IgD-negative memory B cell (primary cell): ENCODE data around the gene DLGAP3. TPM values are rescaled to one million over a fixed set of nuclear protein-coding genes. Genes with fewer than 3 reads are reported as not detected.

Experiments
- H3K27ac Mint-ChIP-seq, 3 donors: one replicate each; pipeline ENCODE4 v1.8.0; 2020 to 2022; ENCODE audit warnings: mild to moderate bottlenecking in 3 of 3, mixed read lengths in 3 of 3, moderate library complexity in 1 of 3
- H3K27me3 Mint-ChIP-seq: one replicate; pipeline ENCODE4 v1.8.0; 2021; ENCODE audit warnings: mixed read lengths
- H3K36me3 Mint-ChIP-seq: one replicate; pipeline ENCODE4 v1.8.0; 2020; ENCODE audit warnings: mild to moderate bottlenecking, mixed read lengths
- H3K4me1 Mint-ChIP-seq, 3 donors: one replicate each; pipeline ENCODE4 v1.8.0; 2020 to 2022; ENCODE audit warnings: mixed read lengths in 3 of 3, mild to moderate bottlenecking in 1 of 3
- H3K4me3 Mint-ChIP-seq, 4 donors: one replicate each; pipeline ENCODE4 v1.8.0; 2020 to 2022; ENCODE audit warnings: mild to moderate bottlenecking in 4 of 4, mixed read lengths in 4 of 4, moderate library complexity in 3 of 4
- H3K9me3 Mint-ChIP-seq, 3 donors: one replicate each; pipeline ENCODE4 v1.8.0; 2020 to 2021; ENCODE audit warnings: mixed read lengths in 3 of 3, mild to moderate bottlenecking in 1 of 3
- polyA plus RNA-seq: library from polyadenylated mRNA; unstranded; fragments of 300-500 nt; fragmentation: Illumina TruSeq; gene quantifications from one replicate; pipeline ENCODE4 v1.2.3, GENCODE V29; 2021

DLGAP3 gene
- polyA plus RNA-seq, 1 donor from 2014 or later: 0.33 TPM

GRCh38 chr1:34871443-34872132 lies 57.9 kb downstream of the DLGAP3 start:
- H3K9me3 Mint-ChIP-seq: no peaks in the 10 kb centered on the region
- peaks cover 4% of the 10 kb centered on the region for H3K36me3 Mint-ChIP-seq
- no peak overlapping the region for H3K27ac Mint-ChIP-seq
- H3K4me1 Mint-ChIP-seq: peaks cover 0 to 2% (median 2%) of the 10 kb centered on the region in 3 donors
- peaks cover 4% of the 10 kb centered on the region for H3K27me3 Mint-ChIP-seq
- H3K4me3 Mint-ChIP-seq: peak overlapping the region in 1 of 4 donors; percentile 9

- no peaks in the 10 kb centered on the region for H3K9me3 Mint-ChIP-seq
- H3K4me1 Mint-ChIP-seq: peaks cover 0 to 2% (median 2%) of the 10 kb centered on the region in 3 donors
- H3K27me3 Mint-ChIP-seq: peaks cover 4% of the 10 kb centered on the region
- H3K36me3 Mint-ChIP-seq: peaks cover 3% of the 10 kb centered on the region
- no peak overlapping the region for H3K27ac Mint-ChIP-seq
- no peak overlapping the region for H3K4me3 Mint-ChIP-seq
Observed at GRCh38 chr1:34870395-34870794, 59.1 kb downstream of the DLGAP3 start.

GRCh38 chr1:34869760-34870159 lies 59.7 kb downstream of the DLGAP3 start:
- Mint-ChIP-seq H3K4me1 (peaks cover 2 to 3% (median 2%) of the 10 kb centered on the region in 3 donors), H3K27ac (peak overlapping the region in 1 of 3 donors; percentile 35), H3K9me3 (no peaks in the 10 kb centered on the region), H3K36me3 (peaks cover 3% of the 10 kb centered on the region), H3K27me3 (peaks cover 2% of the 10 kb centered on the region), H3K4me3 (no peak overlapping the region)

GRCh38 chr1:34868230-34869049 lies 61.0 kb downstream of the DLGAP3 start:
- Mint-ChIP-seq H3K9me3 (no peaks in the 10 kb centered on the region), H3K4me1 (peaks cover 4 to 6% (median 5%) of the 10 kb centered on the region in 3 donors), H3K36me3 (peaks cover under 1% of the 10 kb centered on the region), H3K27me3 (peaks cover 2% of the 10 kb centered on the region), H3K27ac (peak overlapping the region in 1 of 3 donors; percentile 89), H3K4me3 (peak overlapping the region in 1 of 4 donors; percentile 79)

GRCh38 chr1:34867415-34867814 lies 62.0 kb downstream of the DLGAP3 start:
- peak overlapping the region; percentile 53 to 79 (median 60) for H3K4me3 Mint-ChIP-seq
- no peaks in the 10 kb centered on the region for H3K9me3 Mint-ChIP-seq
- H3K27ac Mint-ChIP-seq: peak overlapping the region; percentile 52 to 89 (median 59)
- no peaks in the 10 kb centered on the region for H3K36me3 Mint-ChIP-seq
- peaks cover 4 to 6% (median 5%) of the 10 kb centered on the region in 3 donors for H3K4me1 Mint-ChIP-seq
- H3K27me3 Mint-ChIP-seq: no peaks in the 10 kb centered on the region

GRCh38 chr1:34866762-34867109 lies 62.7 kb downstream of the DLGAP3 start:
- H3K9me3 Mint-ChIP-seq: no peaks in the 10 kb centered on the region
- H3K36me3 Mint-ChIP-seq: no peaks in the 10 kb centered on the region
- H3K4me3 Mint-ChIP-seq: peak overlapping the region; percentile 90 to 96 (median 94)
- H3K27ac Mint-ChIP-seq: peak overlapping the region in 2 of 3 donors; percentile 35 to 87
- peaks cover 4 to 6% (median 5%) of the 10 kb centered on the region in 3 donors for H3K4me1 Mint-ChIP-seq
- no peaks in the 10 kb centered on the region for H3K27me3 Mint-ChIP-seq

GRCh38 chr1:34865981-34866761 lies 63.3 kb downstream of the DLGAP3 start:
- Mint-ChIP-seq H3K9me3 (no peaks in the 10 kb centered on the region), H3K4me1 (peaks cover 4 to 6% (median 5%) of the 10 kb centered on the region in 3 donors), H3K36me3 (no peaks in the 10 kb centered on the region), H3K27me3 (no peaks in the 10 kb centered on the region), H3K4me3 (peak overlapping the region; percentile 90 to 96 (median 94)), H3K27ac (peak overlapping the region; percentile 76 to 91 (median 87))

- H3K27ac Mint-ChIP-seq: no peak overlapping the region
- no peaks in the 10 kb centered on the region for H3K27me3 Mint-ChIP-seq
- H3K9me3 Mint-ChIP-seq: no peaks in the 10 kb centered on the region
- H3K36me3 Mint-ChIP-seq: no peaks in the 10 kb centered on the region
- H3K4me1 Mint-ChIP-seq: peaks cover 4 to 6% (median 5%) of the 10 kb centered on the region in 3 donors
- H3K4me3 Mint-ChIP-seq: peak overlapping the region in 3 of 4 donors; percentile 82 to 95 (median 90)
Observed at GRCh38 chr1:34865573-34865972, 63.9 kb downstream of the DLGAP3 start.

GRCh38 chr1:34864759-34865158 lies 64.7 kb downstream of the DLGAP3 start:
- peak overlapping the region; percentile 24 to 67 (median 56) for H3K4me3 Mint-ChIP-seq
- no peaks in the 10 kb centered on the region for H3K27me3 Mint-ChIP-seq
- H3K27ac Mint-ChIP-seq: peak overlapping the region in 2 of 3 donors; percentile 44 to 62
- no peaks in the 10 kb centered on the region for H3K9me3 Mint-ChIP-seq
- H3K36me3 Mint-ChIP-seq: no peaks in the 10 kb centered on the region
- H3K4me1 Mint-ChIP-seq: peaks cover 11 to 12% (median 12%) of the 10 kb centered on the region in 3 donors

- no peaks in the 10 kb centered on the region for H3K9me3 Mint-ChIP-seq
- peaks cover 18 to 22% (median 19%) of the 10 kb centered on the region in 3 donors for H3K4me1 Mint-ChIP-seq
- H3K36me3 Mint-ChIP-seq: no peaks in the 10 kb centered on the region
- no peak overlapping the region for H3K27ac Mint-ChIP-seq
- H3K27me3 Mint-ChIP-seq: no peaks in the 10 kb centered on the region
- peak overlapping the region in 2 of 4 donors; percentile 13 to 67 for H3K4me3 Mint-ChIP-seq
Observed at GRCh38 chr1:34863501-34863900, 65.9 kb downstream of the DLGAP3 start.

GRCh38 chr1:34859446-34860200 lies 69.8 kb downstream of the DLGAP3 start, which contains the start of gene SMIM12:
SMIM12 (minus strand) TSS chr1:34859749; CDS start chr1:34855977, 3,772 bp downstream.
- Mint-ChIP-seq H3K27me3 (no peaks in the 10 kb centered on the region), H3K36me3 (no peaks in the 10 kb centered on the region), H3K9me3 (no peaks in the 10 kb centered on the region), H3K27ac (peak within 1 kb of the TSS; percentile 69 to 89 (median 84)), H3K4me3 (peak within 1 kb of the TSS; percentile 91 to 96 (median 94)), H3K4me1 (peaks cover 21 to 33% (median 31%) of the 10 kb centered on the region in 3 donors)

- no peaks in the 10 kb centered on the region for H3K36me3 Mint-ChIP-seq
- H3K4me1 Mint-ChIP-seq: peaks cover 20 to 30% (median 29%) of the 10 kb centered on the region in 3 donors
- no peaks in the 10 kb centered on the region for H3K9me3 Mint-ChIP-seq
- no peaks in the 10 kb centered on the region for H3K27me3 Mint-ChIP-seq
- H3K4me3 Mint-ChIP-seq: peak overlapping the region; percentile 91 to 96 (median 94)
- peak overlapping the region; percentile 69 to 89 (median 84) for H3K27ac Mint-ChIP-seq
Observed at GRCh38 chr1:34858901-34859445, 70.5 kb downstream of the DLGAP3 start.

GRCh38 chr1:34856697-34857096 lies 72.8 kb downstream of the DLGAP3 start:
- Mint-ChIP-seq H3K27ac (peak overlapping the region in 1 of 3 donors; percentile 53), H3K4me3 (peak overlapping the region in 2 of 4 donors; percentile 85 to 93), H3K36me3 (peaks cover 2% of the 10 kb centered on the region), H3K27me3 (no peaks in the 10 kb centered on the region), H3K4me1 (peaks cover 23 to 38% (median 36%) of the 10 kb centered on the region in 3 donors), H3K9me3 (no peaks in the 10 kb centered on the region)
